HG03103 (cell line): ENCODE results near the gene CTDSP1.

Experiments
- ATAC-seq: cut with Tn5 transposase; IDR thresholded peaks from one replicate; pipeline ENCODE4 v1.9.1; 2021; ENCODE audit warnings: low read depth; ENCODE audit not compliant: unreplicated experiment

Gene CTDSP1

DNA sequence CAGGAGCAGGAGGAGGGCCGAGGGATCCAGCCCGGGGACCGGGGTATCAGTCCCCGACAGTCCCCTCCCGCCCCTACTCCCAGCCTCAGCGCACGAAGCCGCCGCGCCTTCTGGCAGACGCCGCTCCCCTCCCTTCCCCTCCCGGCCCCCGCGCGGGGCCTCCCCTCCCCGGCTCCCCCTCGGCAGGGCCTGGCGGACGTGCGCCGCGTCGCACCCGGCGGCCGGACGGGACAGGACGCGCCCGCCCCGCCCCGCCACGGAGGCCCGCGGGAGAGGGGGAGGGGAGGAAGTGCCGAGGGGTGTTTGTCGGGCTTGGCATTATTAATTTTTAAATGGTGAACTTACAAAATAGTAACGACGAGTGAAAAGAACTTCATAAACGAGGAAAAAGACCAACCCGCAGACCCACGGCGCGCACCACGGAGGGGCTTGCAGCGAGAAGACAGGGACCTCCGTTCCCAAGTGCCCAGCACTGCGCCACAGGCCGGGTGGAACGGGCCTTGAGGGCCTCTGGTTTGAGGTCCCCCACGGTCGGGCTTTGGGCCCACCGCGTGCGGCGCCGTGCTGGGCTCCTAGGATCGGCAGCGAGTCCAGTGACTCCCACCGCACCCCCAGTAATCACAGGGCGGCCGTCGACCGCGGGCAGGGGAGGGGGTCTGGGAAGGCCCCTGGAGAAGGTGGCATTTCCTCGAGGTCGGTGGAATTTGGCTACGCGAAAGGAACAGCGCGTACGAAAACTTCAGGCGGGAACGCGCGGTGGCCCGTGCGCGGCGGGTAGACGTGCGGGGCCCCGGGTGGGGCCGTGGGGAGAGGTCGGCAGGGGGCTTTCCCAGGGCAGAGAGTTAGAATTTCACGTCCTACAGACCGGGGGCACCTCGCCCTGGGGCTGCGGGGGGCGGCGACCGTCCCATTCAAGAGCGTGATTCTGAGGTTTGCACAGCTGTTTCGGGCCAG is 954 bp upstream of the CTDSP1 start:
- ATAC-seq = peak; percentile 1

DNA sequence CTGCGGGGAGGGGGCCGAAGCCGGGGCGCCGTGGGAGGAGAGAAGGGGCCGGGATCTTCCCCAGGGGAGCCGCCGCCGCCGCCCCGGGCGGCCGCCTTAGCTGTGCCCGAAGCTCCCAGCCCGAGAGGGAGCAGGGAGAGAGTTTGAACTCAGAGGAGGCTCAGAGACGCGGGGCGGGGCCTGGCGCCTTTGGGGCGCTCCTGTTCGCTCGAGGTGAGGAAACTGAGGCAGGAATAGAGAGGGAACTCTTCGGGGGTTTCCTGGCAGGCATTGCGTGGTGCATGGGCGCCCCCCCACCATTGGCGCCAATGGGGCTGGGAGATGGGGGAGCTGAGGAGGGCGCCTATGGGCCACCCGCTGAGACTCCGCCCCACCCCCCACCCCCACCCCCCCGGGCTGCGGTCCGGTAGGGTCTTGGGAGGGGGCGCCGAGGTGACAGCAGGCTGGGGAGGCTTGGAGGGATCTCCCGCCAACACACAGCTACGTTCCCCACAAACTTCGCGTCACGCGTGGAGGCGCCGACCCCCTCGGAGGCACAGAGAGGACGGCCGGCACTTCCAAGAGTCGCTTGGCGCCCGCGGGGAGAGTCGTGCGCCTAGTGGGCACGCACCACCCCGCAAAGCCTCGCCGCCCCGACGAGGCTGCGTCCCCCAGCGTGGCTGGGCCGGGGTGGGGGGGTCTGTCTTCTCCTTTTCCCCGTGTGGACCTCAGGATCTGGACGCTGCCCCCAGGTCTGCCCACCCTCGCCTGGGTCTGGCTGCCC is 680 bp downstream of the CTDSP1 start:
- no peak for ATAC-seq

DNA sequence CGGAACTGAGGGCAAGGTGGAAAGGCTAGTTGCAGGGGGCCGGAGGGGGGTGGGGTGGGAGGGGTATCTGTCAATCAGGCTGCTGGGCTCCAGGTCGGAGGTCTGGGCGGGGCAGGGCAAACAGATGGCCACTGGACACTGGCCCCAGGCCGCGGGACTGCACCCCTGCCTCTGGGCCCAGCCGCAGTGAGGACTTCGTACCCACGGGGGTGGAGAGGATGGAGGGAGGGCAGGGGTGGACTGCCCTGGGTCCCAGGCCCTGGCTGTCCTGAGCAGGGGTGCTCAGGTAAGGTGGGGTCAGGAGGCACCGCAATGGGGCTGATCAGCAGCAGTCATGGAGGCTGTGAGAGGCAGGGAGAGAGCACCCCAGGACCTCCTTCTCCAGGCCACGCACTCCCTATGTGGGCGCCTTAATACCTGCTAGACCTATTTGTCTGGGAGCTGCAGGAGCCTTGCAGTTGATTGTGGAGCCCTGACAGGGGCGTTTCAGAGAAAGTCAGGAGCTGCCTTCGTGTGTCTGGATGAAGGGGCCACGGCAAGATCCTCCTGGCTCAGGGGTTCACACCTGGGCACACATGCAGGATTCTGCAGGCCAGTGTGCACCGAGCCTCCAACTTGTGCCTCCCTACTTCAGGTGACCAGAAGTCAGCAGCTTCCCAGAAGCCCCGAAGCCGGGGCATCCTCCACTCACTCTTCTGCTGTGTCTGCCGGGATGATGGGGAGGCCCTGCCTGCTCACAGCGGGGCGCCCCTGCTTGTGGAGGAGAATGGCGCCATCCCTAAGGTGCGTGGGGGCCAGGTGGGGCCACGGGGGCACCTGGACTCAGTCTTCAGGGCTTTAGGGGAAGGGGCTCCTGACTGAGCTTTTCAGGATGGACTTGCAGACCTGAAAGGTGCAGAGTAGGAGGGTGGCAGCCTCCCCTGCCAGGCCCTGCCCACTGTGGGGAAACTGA is 1.5 kb downstream of the CTDSP1 start:
- no peak for ATAC-seq

DNA sequence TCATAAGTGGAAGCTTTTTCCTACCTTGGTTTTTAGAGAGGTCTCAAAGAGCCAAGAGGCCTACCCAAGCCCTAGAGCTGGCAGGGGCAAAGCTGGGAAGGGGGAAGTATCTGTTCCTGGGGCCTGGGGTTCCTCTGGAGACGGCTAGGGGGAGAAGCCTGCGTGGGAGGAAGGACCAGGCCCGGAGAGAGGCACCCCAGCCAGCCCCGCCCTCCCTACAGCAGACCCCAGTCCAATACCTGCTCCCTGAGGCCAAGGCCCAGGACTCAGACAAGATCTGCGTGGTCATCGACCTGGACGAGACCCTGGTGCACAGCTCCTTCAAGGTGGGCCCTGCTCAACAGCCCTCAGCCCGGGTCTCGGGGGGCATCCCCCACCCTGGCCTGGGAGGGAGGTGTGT is 2.2 kb downstream of the CTDSP1 start:
- ATAC-seq = no peak

DNA sequence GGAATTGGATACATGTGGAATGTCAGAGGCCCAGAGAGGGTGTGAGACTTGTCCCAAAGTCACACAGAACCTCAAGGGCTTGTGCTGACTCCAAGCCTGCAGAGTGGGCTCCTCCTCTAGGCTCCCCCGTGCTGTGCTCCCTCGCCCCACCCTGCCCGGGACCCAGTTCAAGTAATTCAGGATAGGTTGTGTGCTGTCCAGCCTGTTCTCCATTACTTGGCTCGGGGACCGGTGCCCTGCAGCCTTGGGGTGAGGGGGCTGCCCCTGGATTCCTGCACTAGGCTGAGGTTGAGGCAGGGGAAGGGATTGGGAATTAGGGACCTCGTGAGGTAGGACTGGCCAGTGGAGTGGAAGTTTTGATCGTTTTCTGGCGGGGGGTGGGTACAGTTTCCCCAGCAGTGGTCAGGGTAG is 2.8 kb downstream of the CTDSP1 start:
- no peak for ATAC-seq

DNA sequence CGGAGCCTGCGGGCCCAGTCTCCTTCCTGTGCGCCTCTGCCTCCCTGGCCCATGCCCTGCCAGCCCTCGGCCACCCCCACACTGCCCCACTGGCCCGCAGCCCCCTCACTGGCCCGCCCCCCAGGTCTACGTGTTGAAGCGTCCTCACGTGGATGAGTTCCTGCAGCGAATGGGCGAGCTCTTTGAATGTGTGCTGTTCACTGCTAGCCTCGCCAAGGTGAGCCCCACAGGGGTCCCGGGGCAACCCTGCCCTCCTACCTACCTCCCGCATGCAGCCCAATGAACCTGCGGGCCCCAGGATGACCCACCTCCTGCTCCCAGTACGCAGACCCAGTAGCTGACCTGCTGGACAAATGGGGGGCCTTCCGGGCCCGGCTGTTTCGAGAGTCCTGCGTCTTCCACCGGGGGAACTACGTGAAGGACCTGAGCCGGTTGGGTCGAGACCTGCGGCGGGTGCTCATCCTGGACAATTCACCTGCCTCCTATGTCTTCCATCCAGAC is 3.3 kb downstream of the CTDSP1 start:
- ATAC-seq = no peak

DNA sequence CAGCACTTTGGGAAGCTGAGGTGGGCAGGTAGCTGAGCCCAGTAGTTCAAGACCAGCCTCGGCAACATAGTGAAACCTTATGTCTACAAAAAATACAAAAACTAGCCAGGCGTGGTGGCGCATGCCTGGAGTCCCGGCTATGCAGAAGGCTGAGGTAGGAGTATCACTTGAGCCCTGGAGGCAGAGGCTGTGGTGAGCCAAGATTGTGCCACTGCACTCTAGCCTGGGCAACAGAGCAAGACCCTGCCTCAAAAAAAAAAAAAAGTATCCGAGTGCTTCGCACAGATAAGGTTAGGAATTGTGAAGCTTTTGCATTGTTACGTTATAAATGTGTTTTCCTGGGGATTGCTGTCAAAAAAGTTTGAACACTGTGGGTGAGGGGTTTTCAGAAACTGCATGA is 4.1 kb downstream of the CTDSP1 start:
- ATAC-seq = no peak

DNA sequence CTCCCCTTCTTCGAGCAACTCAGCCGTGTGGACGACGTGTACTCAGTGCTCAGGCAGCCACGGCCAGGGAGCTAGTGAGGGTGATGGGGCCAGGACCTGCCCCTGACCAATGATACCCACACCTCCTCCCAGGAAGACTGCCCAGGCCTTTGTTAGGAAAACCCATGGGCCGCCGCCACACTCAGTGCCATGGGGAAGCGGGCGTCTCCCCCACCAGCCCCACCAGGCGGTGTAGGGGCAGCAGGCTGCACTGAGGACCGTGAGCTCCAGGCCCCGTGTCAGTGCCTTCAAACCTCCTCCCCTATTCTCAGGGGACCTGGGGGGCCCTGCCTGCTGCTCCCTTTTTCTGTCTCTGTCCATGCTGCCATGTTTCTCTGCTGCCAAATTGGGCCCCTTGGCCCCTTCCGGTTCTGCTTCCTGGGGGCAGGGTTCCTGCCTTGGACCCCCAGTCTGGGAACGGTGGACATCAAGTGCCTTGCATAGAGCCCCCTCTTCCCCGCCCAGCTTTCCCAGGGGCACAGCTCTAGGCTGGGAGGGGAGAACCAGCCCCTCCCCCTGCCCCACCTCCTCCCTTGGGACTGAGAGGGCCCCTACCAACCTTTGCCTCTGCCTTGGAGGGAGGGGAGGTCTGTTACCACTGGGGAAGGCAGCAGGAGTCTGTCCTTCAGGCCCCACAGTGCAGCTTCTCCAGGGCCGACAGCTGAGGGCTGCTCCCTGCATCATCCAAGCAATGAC is 4.8 kb downstream of the CTDSP1 start:
- no peak for ATAC-seq

DNA sequence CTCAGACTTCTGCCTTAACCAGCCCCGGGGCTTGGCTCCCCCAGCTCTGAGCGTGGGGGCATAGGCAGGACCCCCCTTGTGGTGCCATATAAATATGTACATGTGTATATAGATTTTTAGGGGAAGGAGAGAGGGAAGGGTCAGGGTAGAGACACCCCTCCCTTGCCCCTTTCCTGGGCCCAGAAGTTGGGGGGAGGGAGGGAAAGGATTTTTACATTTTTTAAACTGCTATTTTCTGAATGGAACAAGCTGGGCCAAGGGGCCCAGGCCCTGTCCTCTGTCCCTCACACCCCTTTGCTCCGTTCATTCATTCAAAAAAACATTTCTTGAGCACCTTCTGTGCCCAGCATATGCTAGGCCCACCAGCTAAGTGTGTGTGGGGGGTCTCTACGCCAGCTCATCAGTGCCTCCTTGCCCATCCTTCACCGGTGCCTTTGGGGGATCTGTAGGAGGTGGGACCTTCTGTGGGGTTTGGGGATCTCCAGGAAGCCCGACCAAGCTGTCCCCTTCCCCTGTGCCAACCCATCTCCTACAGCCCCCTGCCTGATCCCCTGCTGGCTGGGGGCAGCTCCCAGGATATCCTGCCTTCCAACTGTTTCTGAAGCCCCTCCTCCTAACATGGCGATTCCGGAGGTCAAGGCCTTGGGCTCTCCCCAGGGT is 5.5 kb downstream of the CTDSP1 start:
- ATAC-seq = no peak

DNA sequence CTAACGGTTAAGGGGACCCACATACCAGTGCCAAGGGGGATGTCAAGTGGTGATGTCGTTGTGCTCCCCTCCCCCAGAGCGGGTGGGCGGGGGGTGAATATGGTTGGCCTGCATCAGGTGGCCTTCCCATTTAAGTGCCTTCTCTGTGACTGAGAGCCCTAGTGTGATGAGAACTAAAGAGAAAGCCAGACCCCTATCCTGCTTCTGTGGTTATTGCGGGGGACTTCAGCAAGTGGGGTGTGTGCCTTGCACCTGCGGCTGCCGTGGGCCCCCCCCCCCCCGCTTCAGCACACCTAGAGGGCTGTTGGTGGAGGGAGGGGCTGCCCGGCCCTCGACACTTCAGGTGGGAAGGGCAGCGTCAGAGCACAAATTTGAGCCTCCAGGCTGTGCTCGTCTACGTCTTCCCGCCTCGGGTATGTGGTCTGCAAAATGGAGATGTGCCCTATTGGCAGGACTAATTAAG is 6.1 kb downstream of the CTDSP1 start:
- no peak for ATAC-seq

DNA sequence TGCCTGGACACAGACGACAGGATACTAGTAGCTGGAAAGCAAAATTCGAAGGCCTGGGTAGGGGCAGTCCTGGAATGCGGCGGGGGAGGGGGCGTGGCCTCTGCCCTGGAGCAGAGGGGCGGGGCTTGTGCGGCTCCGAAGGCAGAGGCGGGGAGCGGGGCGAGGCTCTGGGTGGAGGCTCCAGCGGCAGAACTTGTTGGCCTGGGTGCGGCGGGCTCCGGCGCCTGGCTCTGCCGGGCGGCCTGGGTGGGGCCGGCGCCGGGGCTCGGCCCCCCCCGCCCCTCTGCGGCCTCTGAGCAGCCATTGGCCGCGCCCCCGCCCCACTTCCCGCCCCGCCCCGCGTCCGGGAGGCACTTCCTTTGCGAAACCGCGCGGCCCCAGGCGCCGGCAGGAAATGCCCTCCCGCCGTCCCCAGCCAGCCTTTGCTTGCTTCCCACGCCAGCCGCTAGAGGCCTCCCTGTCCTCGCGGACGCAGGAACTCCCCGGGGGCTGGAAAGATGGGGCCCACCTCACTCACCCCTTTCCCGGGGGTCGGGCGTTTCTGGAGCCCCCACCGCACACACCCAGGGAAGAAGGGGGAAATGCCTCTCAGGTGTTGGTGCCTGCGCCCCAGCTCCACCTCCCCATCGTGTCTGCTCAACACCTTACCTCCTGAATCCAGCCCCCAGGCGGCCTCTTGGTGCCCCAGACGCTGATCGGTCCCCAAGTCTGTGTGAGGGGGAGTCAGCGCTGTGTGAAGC is 6.7 kb downstream of the CTDSP1 start:
- peak; percentile 78 for ATAC-seq

DNA sequence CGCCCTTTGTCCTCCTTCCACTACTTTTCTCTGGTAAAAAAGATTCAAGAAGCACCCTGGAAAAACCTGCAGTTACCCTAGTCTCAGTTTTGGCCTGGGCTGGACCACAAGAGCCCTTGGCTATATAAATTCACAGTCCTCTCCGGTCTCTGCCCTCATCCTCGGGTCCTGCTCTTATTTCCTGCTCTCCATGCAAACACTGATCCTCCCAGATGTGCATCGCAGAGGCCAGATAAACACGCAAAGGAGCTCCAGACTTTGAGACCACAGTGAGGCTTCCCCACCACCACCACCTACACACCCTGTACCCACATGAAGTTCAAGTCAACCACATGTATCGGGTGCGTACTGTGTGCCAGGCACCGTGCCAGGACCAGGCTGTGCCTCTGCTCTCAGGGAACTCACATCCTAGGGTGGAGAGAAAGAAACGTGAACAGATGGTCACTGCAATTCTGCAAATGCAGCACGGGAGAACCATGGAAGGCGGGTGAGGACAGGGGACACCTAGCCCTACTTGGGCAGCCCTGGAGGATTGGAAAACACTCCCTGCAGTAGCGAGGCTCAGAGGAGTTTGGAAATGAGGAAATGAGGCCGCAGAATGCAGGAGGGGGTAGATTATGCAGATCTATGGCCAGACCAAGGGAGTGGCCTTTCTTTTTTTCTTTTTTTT is 7.4 kb downstream of the CTDSP1 start:
- ATAC-seq = peak; percentile 1

DNA sequence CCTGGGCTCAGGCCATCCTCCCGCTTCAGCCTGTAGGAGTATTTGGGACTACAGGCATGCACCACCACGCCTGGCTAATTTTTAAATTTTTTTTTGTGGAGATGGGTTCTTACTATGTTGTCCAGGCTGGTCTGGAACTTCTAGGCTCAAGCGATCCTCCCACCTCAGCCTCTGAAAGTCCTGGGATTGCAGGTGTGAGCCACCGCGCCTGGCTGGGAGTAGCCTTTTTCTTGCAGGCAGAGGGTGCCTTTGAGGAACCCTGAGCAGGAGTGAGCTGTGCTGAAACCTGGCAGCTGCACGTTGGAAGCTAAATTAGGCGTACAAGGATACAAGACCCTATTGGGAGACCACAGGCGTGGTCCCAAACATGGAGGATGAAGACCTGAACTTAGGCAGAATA is 8.0 kb downstream of the CTDSP1 start:
- no peak for ATAC-seq

DNA sequence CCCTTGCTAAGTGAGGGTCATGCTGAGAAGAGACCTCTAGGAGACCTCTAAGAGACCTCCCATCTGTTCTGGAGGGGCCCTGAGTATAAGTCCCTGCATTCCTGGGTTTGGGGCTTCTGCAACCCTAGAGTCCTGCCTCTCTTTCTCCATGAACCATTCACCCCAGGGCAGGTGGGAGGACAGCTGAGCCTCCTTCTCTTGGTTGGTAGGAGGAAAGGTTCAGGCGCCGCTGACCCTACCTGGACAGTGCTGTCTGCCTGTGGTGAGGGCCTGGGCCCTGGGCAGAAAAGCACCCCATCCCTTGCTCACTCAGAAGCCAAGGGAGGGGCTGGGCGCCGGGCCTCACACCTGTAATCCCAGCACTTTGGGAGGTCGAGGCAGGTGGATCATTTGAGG is 18.7 kb downstream of the CTDSP1 start:
- ATAC-seq = no peak

DNA sequence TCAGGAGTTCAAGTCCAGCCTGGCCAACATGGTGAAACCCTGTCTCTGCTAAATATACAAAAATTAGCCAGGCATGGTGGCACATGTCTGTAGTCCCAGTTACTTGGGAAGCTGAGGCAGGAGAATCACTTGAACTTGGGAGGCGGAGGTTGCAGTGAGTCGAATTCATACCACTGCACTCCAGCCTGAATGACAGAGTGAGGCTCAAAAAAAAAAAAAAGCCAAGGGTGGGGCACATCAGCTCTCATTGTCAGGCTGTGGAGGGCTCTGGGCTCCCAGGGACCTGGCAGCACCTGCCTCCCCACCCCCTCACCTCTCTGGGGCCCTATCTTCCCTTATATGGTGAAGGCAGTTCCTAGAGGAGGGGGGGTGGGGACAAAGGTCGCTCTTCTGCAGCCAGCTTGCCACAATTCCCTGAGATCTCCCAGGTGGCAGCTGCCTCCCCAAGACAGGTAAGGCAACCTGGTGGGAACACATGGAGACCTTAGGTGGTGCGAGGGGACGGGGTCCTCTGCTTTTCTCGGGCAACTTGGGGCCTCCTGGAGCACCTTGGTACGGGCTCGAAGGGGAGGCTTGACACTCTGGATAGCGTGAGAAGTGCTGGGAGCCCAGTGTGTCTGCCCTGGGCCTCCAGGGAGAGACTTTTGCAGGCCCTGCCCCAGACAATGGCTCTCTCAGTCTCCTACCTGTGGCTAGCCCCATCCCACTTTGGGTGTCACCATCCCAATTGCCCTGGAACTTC is 19.2 kb downstream of the CTDSP1 start, which contains the start of gene VIL1:
Gene VIL1, plus strand, starts transcription at position 407 of the 742 bp plus-strand sequence. CDS start 4,656 bp downstream, outside the sequence.
- ATAC-seq = no peak

DNA sequence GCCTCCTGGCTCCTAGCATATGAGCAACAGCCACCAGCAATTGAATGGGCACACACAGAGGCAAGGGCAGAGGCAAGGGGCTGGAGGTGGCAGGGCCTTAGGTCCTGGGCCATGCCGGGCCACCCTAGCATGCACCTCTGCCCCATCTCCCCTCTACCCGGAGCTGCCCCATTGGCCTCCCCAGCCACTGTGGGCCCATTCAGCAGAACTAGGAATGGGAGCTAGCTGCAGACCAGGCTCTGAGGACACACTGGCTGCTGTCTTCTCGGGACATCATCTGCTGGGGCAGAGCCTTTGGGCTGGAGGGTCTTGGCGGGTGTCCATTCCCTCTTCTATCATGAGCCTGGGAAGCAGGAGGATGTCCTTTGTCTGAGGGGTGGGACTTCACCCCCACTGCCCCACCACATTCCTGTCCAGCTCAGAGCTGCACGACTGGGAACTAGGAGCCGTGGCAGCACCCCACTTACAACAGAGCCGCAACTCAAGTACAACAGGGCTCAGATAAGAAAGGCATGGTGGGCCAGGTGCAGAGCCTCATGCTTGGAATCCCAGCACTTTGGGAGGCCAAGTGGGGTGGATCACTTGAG is 20.1 kb downstream of the CTDSP1 start:
- no peak for ATAC-seq

DNA sequence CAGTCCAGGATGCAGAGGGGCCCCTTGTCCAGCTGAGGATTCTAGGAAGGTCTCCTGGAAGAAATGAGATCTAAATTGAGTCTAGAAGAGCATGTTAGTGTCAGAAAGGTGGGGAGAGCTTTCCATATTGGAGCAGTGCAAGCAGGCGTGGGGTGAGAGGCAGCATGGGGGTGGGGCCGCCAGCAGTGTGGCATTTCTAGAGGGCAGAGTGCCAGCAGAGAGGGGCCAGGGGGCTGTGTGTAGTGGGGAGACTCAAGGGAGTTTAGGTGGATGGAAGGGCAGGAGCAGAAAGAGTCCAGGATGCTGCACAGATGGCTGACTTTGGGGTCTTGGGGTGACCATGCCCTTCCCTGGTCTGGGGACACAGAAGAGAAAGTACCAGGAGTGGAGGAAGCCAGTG is 21.4 kb downstream of the CTDSP1 start:
- ATAC-seq = no peak
